RWPE2 (cell line): ENCODE measurements around the gene LSM14B.
"Not testable (repeated sequence)": the region's sequence is repeated elsewhere in the genome, so short reads cannot be mapped to it uniquely, and the experiment has no call there.

Experiments used
- ATAC-seq: fragments of 200-7000 bp; cut with Tn5 transposase; 3 replicates; pipeline ENCODE4 v1.9.1; 2021; ENCODE audit warnings: low read depth
- DNase-seq: peaks from one replicate; pipeline ENCODE4 v3.0.0-alpha.2; 2020; ENCODE audit warnings: low spot score
- H3K27ac ChIP-seq: fragments of 450-650 bp; 2 replicates; pipeline ENCODE4 v1.5.1; 2017; ENCODE audit warnings: mild to moderate bottlenecking; ENCODE audit not compliant: poor library complexity, severe bottlenecking
- H3K27me3 ChIP-seq: fragments of 250-450 bp; sonication (Bioruptor Pico); 2 replicates; pipeline ENCODE4 v1.5.1; 2021; ENCODE audit warnings: mild to moderate bottlenecking, moderate library complexity; ENCODE audit not compliant: insufficient read depth, poor library complexity, severe bottlenecking
- H3K36me3 ChIP-seq: fragments of 250-450 bp; sonication (Bioruptor Pico); 2 replicates; pipeline ENCODE4 v1.5.1; 2020; ENCODE audit warnings: low read depth, mild to moderate bottlenecking, moderate library complexity
- H3K4me1 ChIP-seq: fragments of 250-450 bp; sonication (Bioruptor Pico); 2 replicates; pipeline ENCODE4 v1.5.1; 2021; ENCODE audit warnings: mild to moderate bottlenecking, moderate library complexity; ENCODE audit not compliant: insufficient read depth, poor library complexity, severe bottlenecking
- H3K4me3 ChIP-seq: fragments of 250-450 bp; sonication (Bioruptor Pico); 2 replicates; pipeline ENCODE4 v1.5.1; 2021; ENCODE audit warnings: mild to moderate bottlenecking, moderate library complexity; ENCODE audit not compliant: severe bottlenecking
- H3K9me3 ChIP-seq: fragments of 250-450 bp; sonication (Bioruptor Pico); 2 replicates; pipeline ENCODE4 v1.5.1; 2021; ENCODE audit warnings: mild to moderate bottlenecking, moderate library complexity; ENCODE audit not compliant: severe bottlenecking
- CTCF ChIP-seq: fragments of 450-650 bp; IDR thresholded peaks from one replicate; pipeline ENCODE4 v1.5.1; 2017; ENCODE audit warnings: mild to moderate bottlenecking, moderate library complexity; ENCODE audit not compliant: poor library complexity, severe bottlenecking

LSM14B gene

GRCh38 chr20:62111148-62111547 is 11.1 kb upstream of the LSM14B start:
- Histone ChIP-seq H3K4me1 (no peaks in the 10 kb centered on the region), H3K36me3 (no peaks in the 10 kb centered on the region), H3K27me3 (no peaks in the 10 kb centered on the region), H3K9me3 (peaks cover 57% of the 10 kb centered on the region), H3K4me3 (no peak overlapping the region), H3K27ac (no peak overlapping the region)
- ATAC-seq (no peak), DNase-seq (no peak)
- no peak for TF ChIP-seq CTCF

GRCh38 chr20:62112368-62112767 is 9.9 kb upstream of the LSM14B start:
- peaks cover 48% of the 10 kb centered on the region for H3K9me3 ChIP-seq
- H3K4me1 ChIP-seq, result no peaks in the 10 kb centered on the region
- no peaks in the 10 kb centered on the region for H3K36me3 ChIP-seq
- no peak for DNase-seq
- TF ChIP-seq CTCF, result no peak
- no peak overlapping the region for H3K27ac ChIP-seq
- no peak for ATAC-seq
- peaks cover 11% of the 10 kb centered on the region for H3K27me3 ChIP-seq
- H3K4me3 ChIP-seq, result no peak overlapping the region

- no peak for DNase-seq
- ATAC-seq, result no peak
- Histone ChIP-seq H3K4me3 (no peak overlapping the region), H3K9me3 (peaks cover 25% of the 10 kb centered on the region), H3K27me3 (peaks cover 20% of the 10 kb centered on the region), H3K27ac (no peak overlapping the region), H3K4me1 (no peaks in the 10 kb centered on the region), H3K36me3 (no peaks in the 10 kb centered on the region)
- no peak for TF ChIP-seq CTCF
Measured at GRCh38 chr20:62114894-62115293, 7.4 kb upstream of the LSM14B start.

GRCh38 chr20:62115800-62116407 is 6.4 kb upstream of the LSM14B start:
- not testable (repeated sequence) for DNase-seq, H3K27ac ChIP-seq, ATAC-seq, H3K4me1 ChIP-seq, H3K4me3 ChIP-seq, H3K36me3 ChIP-seq
- H3K27me3 ChIP-seq, result peaks cover 20% of the 10 kb centered on the region
- peaks cover 19% of the 10 kb centered on the region for H3K9me3 ChIP-seq

GRCh38 chr20:62116558-62117361 is 5.5 kb upstream of the LSM14B start:
- peaks cover 11% of the 10 kb centered on the region for H3K9me3 ChIP-seq
- no peaks in the 10 kb centered on the region for H3K36me3 ChIP-seq
- H3K4me1 ChIP-seq, result no peaks in the 10 kb centered on the region
- peaks cover 20% of the 10 kb centered on the region for H3K27me3 ChIP-seq
- DNase-seq (peak; percentile 81), ATAC-seq (no peak)
- no peak overlapping the region for H3K27ac ChIP-seq
- H3K4me3 ChIP-seq, result no peak overlapping the region
- TF ChIP-seq CTCF, result no peak
